GM18511 (cell line): ENCODE measurements around the gene SLC22A2.

Experiments
- ATAC-seq: cut with Tn5 transposase; IDR thresholded peaks from one replicate; pipeline ENCODE4 v1.9.1; 2021; ENCODE audit warnings: mild to moderate bottlenecking, moderate library complexity; ENCODE audit not compliant: unreplicated experiment

The SLC22A2 gene

GRCh38 chr6:160172704-160173103 lies 85.9 kb downstream of the SLC22A2 start:
- no peak for ATAC-seq

GRCh38 chr6:160170018-160170680 lies 88.5 kb downstream of the SLC22A2 start:
- ATAC-seq, result no peak

GRCh38 chr6:160167604-160168399 lies 90.8 kb downstream of the SLC22A2 start:
- ATAC-seq, result no peak
